HepG2 (cell line): Measurements from ENCODE around the gene AHSG. TPM values are rescaled to one million over a fixed set of nuclear protein-coding genes. Genes with fewer than 3 reads are reported as not detected.

Experiments
- AKAP8 ChIP-seq: sonication (generic); formaldehyde crosslinking; IDR thresholded peaks from 2 replicates; pipeline ENCODE4 v1.5.1; 2020; ENCODE audit warnings: mild to moderate bottlenecking, missing genetic modification reagents
- ATF7-NPFF ChIP-seq: sonication (generic); formaldehyde crosslinking; IDR thresholded peaks from 2 replicates; pipeline ENCODE4 v1.8.1; 2023; ENCODE audit warnings: mild to moderate bottlenecking, low read depth, missing genetic modification reagents, moderate library complexity
- FLYWCH1 ChIP-seq: sonication (generic); formaldehyde crosslinking; IDR thresholded peaks from 2 replicates; pipeline ENCODE4 v1.8.1; 2023; ENCODE audit warnings: mild to moderate bottlenecking, missing genetic modification reagents
- HES4 ChIP-seq: sonication (generic); formaldehyde crosslinking; IDR thresholded peaks from 2 replicates; pipeline ENCODE4 v1.9.0; 2021; ENCODE audit warnings: mild to moderate bottlenecking, missing genetic modification reagents, borderline replicate concordance
- IKZF4 ChIP-seq: sonication (generic); formaldehyde crosslinking; IDR thresholded peaks from 2 replicates; pipeline ENCODE4 v1.5.1; 2020; ENCODE audit warnings: borderline replicate concordance, mild to moderate bottlenecking, low read depth, missing genetic modification reagents; ENCODE audit errors: not compliant biosample characterization
- MED13 ChIP-seq: sonication (generic); formaldehyde crosslinking; IDR thresholded peaks from 2 replicates; pipeline ENCODE4 v1.5.0; 2020; ENCODE audit warnings: missing genetic modification reagents
- MEF2D ChIP-seq: sonication (generic); formaldehyde crosslinking; IDR thresholded peaks from 2 replicates; pipeline ENCODE4 v1.5.1; 2020; ENCODE audit warnings: mild to moderate bottlenecking, missing genetic modification reagents
- PPARG ChIP-seq: conservative IDR thresholded peaks from 2 replicates; pipeline ENCODE4 v1.6.1; 2016; ENCODE audit warnings: missing biosample characterization, missing genetic modification reagents
- SNAI1 ChIP-seq: sonication (generic); formaldehyde crosslinking; IDR thresholded peaks from 2 replicates; pipeline ENCODE4 v1.5.0; 2020; ENCODE audit warnings: mild to moderate bottlenecking, missing genetic modification reagents, borderline replicate concordance
- SOX5 ChIP-seq: IDR thresholded peaks from 2 replicates; pipeline ENCODE4 v1.6.1; 2016; ENCODE audit warnings: borderline replicate concordance
- TEF ChIP-seq: sonication (generic); formaldehyde crosslinking; IDR thresholded peaks from 2 replicates; pipeline ENCODE4 v1.5.0; 2020; ENCODE audit warnings: missing genetic modification reagents
- ZIK1 ChIP-seq: sonication (generic); formaldehyde crosslinking; IDR thresholded peaks from 2 replicates; pipeline ENCODE4 v1.5.0; 2020; ENCODE audit warnings: mild to moderate bottlenecking, low read depth, missing genetic modification reagents, borderline replicate concordance
- ZKSCAN1 ChIP-seq: fragments of 150-350 bp; IDR thresholded peaks from 2 replicates; pipeline ENCODE4 v1.6.1; 2014; ENCODE audit warnings: low read length
- ZNF180 ChIP-seq: sonication (generic); formaldehyde crosslinking; IDR thresholded peaks from 2 replicates; pipeline ENCODE4 v1.4.0; 2020; ENCODE audit warnings: low read depth, missing genetic modification reagents, borderline replicate concordance
- ZNF264 ChIP-seq: sonication (generic); formaldehyde crosslinking; IDR thresholded peaks from 2 replicates; pipeline ENCODE4 v1.4.0; 2020; ENCODE audit warnings: missing genetic modification reagents
- ZNF605 ChIP-seq: sonication (generic); formaldehyde crosslinking; IDR thresholded peaks from 2 replicates; pipeline ENCODE4 v1.8.0; 2022; ENCODE audit warnings: mild to moderate bottlenecking, missing genetic modification reagents
- polyA plus RNA-seq, 8 experiments: library from polyadenylated mRNA; depleted of rRNA in 3 of 8; stranded (reverse) in 7 of 8; unstranded in 1 of 8; fragments of >200 nt; fragmentation: Illumina TruSeq in 4 of 8; extraction: Trizol in 4 of 8; gene quantifications; 2 replicates each; pipeline versions ENCODE4 v1.2.1 to v1.2.3, GENCODE V29; 2011 to 2016; ENCODE audit warnings: low read depth in 4 of 8, missing spikeins in 1 of 8, mixed read lengths in 1 of 8; ENCODE audit not compliant: insufficient read depth in 1 of 8
- total RNA-seq, 5 experiments: library from RNA; depleted of rRNA; stranded (reverse); fragments of >200 nt; fragmentation: Illumina TruSeq; extraction: Trizol; gene quantifications; 2 replicates each; pipeline ENCODE4 v1.2.3, GENCODE V29; 2016; ENCODE audit warnings: low read depth in 1 of 5
- TF ChIP-seq, protein P1 (sequence below): IDR thresholded peaks from 2 replicates; pipeline ENCODE4 v1.6.1; 2016; ENCODE audit warnings: low read depth, missing genetic modification reagents, missing compliant biosample characterization
- TF ChIP-seq, protein P2 (sequence below): IDR thresholded peaks from 2 replicates; pipeline ENCODE4 v1.6.1; 2016; ENCODE audit warnings: missing genetic modification reagents, missing compliant biosample characterization

AHSG gene
- total and polyA plus RNA-seq, 2 of the 13 experiments (the other 11 are each of a cell fraction or from before 2014, with no cell fraction given): 2,043 to 19,152 TPM

GRCh38 chr3:186570096-186570940, 42.5 kb upstream of the AHSG start, which contains the start of gene DNAJB11 (continued):
- TF ChIP-seq, protein P1, sequence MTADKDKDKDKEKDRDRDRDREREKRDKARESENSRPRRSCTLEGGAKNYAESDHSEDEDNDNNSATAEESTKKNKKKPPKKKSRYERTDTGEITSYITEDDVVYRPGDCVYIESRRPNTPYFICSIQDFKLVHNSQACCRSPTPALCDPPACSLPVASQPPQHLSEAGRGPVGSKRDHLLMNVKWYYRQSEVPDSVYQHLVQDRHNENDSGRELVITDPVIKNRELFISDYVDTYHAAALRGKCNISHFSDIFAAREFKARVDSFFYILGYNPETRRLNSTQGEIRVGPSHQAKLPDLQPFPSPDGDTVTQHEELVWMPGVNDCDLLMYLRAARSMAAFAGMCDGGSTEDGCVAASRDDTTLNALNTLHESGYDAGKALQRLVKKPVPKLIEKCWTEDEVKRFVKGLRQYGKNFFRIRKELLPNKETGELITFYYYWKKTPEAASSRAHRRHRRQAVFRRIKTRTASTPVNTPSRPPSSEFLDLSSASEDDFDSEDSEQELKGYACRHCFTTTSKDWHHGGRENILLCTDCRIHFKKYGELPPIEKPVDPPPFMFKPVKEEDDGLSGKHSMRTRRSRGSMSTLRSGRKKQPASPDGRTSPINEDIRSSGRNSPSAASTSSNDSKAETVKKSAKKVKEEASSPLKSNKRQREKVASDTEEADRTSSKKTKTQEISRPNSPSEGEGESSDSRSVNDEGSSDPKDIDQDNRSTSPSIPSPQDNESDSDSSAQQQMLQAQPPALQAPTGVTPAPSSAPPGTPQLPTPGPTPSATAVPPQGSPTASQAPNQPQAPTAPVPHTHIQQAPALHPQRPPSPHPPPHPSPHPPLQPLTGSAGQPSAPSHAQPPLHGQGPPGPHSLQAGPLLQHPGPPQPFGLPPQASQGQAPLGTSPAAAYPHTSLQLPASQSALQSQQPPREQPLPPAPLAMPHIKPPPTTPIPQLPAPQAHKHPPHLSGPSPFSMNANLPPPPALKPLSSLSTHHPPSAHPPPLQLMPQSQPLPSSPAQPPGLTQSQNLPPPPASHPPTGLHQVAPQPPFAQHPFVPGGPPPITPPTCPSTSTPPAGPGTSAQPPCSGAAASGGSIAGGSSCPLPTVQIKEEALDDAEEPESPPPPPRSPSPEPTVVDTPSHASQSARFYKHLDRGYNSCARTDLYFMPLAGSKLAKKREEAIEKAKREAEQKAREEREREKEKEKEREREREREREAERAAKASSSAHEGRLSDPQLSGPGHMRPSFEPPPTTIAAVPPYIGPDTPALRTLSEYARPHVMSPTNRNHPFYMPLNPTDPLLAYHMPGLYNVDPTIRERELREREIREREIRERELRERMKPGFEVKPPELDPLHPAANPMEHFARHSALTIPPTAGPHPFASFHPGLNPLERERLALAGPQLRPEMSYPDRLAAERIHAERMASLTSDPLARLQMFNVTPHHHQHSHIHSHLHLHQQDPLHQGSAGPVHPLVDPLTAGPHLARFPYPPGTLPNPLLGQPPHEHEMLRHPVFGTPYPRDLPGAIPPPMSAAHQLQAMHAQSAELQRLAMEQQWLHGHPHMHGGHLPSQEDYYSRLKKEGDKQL: no peak; the same call in 1 of the 2 replicates
- TF ChIP-seq ZIK1 (CRISPR knock-in tag) (no peak; the same call in 1 of the 2 replicates), ZKSCAN1 (no peak), MED13 (0 out of 2 replicates have a peak, but pooled peaks have one; percentile 25), HES4 (CRISPR knock-in tag) (no peak), SOX5 (CRISPR knock-in tag) (peak; percentile 42; the same call in 1 of the 2 replicates), TEF (CRISPR knock-in tag) (peak; percentile 66; the same call in 1 of the 2 replicates), ZNF264 (CRISPR knock-in tag) (no peak), ATF7-NPFF (CRISPR knock-in tag) (peak; percentile 16; the same call in 1 of the 2 replicates), ZNF605 (peak; percentile 40; the same call in 1 of the 2 replicates), ZNF180 (CRISPR knock-in tag) (no peak), PPARG (CRISPR knock-in tag) (0 out of 2 replicates have a peak, but pooled peaks have one; percentile 49), SNAI1 (CRISPR knock-in tag) (no peak), FLYWCH1 (no peak), MEF2D (CRISPR knock-in tag) (0 out of 2 replicates have a peak, but pooled peaks have one; percentile 38), IKZF4 (CRISPR knock-in tag) (peak; percentile 34), AKAP8 (CRISPR knock-in tag) (no peak)
- TF ChIP-seq, protein P2, sequence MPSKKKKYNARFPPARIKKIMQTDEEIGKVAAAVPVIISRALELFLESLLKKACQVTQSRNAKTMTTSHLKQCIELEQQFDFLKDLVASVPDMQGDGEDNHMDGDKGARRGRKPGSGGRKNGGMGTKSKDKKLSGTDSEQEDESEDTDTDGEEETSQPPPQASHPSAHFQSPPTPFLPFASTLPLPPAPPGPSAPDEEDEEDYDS: peak; percentile 84
